Stimulated activated CD8-positive, alpha-beta memory T cell treated with anti-CD3 and anti-CD28 coated beads, Interleukin-4, amount 100 ng/mL, for 48 hours (primary cell): ENCODE results near the gene TPSD1.
"Not testable (repeated sequence)": the region's sequence is repeated elsewhere in the genome, so short reads cannot be mapped to it uniquely, and the experiment has no call there.

Experiments used
- DNase-seq: peaks from one replicate; pipeline ENCODE4 v3.0.0-alpha.2; 2020

Gene TPSD1

GRCh38 chr16:1255276-1256122 lies at the start of gene TPSD1:
TPSD1 (plus strand) TSS chr16:1256069; CDS start chr16:1256281, 212 bp downstream.
- not testable (repeated sequence) for DNase-seq

GRCh38 chr16:1206326-1206725 lies 49.5 kb upstream of the TPSD1 start:
- DNase-seq, result no peak

GRCh38 chr16:1206786-1207185 lies 49.1 kb upstream of the TPSD1 start:
- DNase-seq, result no peak

GRCh38 chr16:1208239-1208830 lies 47.5 kb upstream of the TPSD1 start:
- no peak for DNase-seq

GRCh38 chr16:1209081-1209480 lies 46.8 kb upstream of the TPSD1 start:
- DNase-seq, result no peak

- DNase-seq, result no peak
Observed at GRCh38 chr16:1210461-1210860, 45.4 kb upstream of the TPSD1 start.

GRCh38 chr16:1211451-1212268 lies 44.2 kb upstream of the TPSD1 start:
- DNase-seq, result no peak

GRCh38 chr16:1212616-1213194 lies 43.2 kb upstream of the TPSD1 start:
- DNase-seq, result no peak

- no peak for DNase-seq
Observed at GRCh38 chr16:1213231-1213630, 42.6 kb upstream of the TPSD1 start.

GRCh38 chr16:1213796-1214372 lies 42.0 kb upstream of the TPSD1 start:
- DNase-seq, result no peak

- DNase-seq, result no peak
Observed at GRCh38 chr16:1214719-1215118, 41.1 kb upstream of the TPSD1 start.

- no peak for DNase-seq
Observed at GRCh38 chr16:1215574-1216295, 40.1 kb upstream of the TPSD1 start.

- DNase-seq, result no peak
Observed at GRCh38 chr16:1216296-1216619, 39.6 kb upstream of the TPSD1 start.

- no peak for DNase-seq
Observed at GRCh38 chr16:1216681-1217400, 39.0 kb upstream of the TPSD1 start.

- no peak for DNase-seq
Observed at GRCh38 chr16:1217526-1217925, 38.3 kb upstream of the TPSD1 start.

GRCh38 chr16:1218061-1218929 lies 37.6 kb upstream of the TPSD1 start:
- DNase-seq, result no peak

GRCh38 chr16:1218930-1219611 lies 36.8 kb upstream of the TPSD1 start:
- no peak for DNase-seq

- no peak for DNase-seq
Observed at GRCh38 chr16:1220098-1220728, 35.7 kb upstream of the TPSD1 start.

GRCh38 chr16:1220841-1221627 lies 34.8 kb upstream of the TPSD1 start:
- no peak for DNase-seq
